GM23338 (cell line): Measurements from ENCODE around the gene CDKL1. TPM values are rescaled to one million over a fixed set of nuclear protein-coding genes. Genes with fewer than 3 reads are reported as not detected.

Experiments used
- ATAC-seq: fragments of 200-7000 bp; cut with Tn5 transposase; 3 replicates; pipeline ENCODE4 v1.9.1; 2020
- DNase-seq: peaks from one replicate; pipeline ENCODE4 v3.0.0-alpha.2; 2015; ENCODE audit warnings: low spot score
- H2AFZ ChIP-seq: fragments of 200-600 bp; sonication (generic); 2 replicates; pipeline ENCODE4 v1.8.0; 2016; ENCODE audit warnings: antibody characterized with exemption, mild to moderate bottlenecking, moderate library complexity
- H3F3A ChIP-seq: fragments of 200-600 bp; sonication (generic); replicated peaks from 2 replicates; pipeline ENCODE4 v1.8.0; 2017; ENCODE audit warnings: antibody characterized with exemption, mixed run types, low read depth
- H3K27ac ChIP-seq: fragments of 200-600 bp; sonication (generic); 2 replicates; pipeline ENCODE4 v1.6.1; 2016; ENCODE audit warnings: low read depth
- H3K27me3 ChIP-seq: fragments of 200-600 bp; sonication (generic); 2 replicates; pipeline ENCODE4 v1.8.0; 2016; ENCODE audit warnings: mild to moderate bottlenecking, mixed run types, moderate library complexity; ENCODE audit not compliant: insufficient read depth
- H3K36me3 ChIP-seq: fragments of 200-600 bp; sonication (generic); 2 replicates; pipeline ENCODE4 v1.8.0; 2016; ENCODE audit warnings: mild to moderate bottlenecking; ENCODE audit not compliant: insufficient read depth
- H3K4me1 ChIP-seq: fragments of 200-600 bp; sonication (generic); 2 replicates; pipeline ENCODE4 v1.8.0; 2016; ENCODE audit warnings: mild to moderate bottlenecking, moderate library complexity; ENCODE audit not compliant: insufficient read depth
- H3K4me2 ChIP-seq: fragments of 200-600 bp; sonication (generic); 2 replicates; pipeline ENCODE4 v1.7.1; 2017; ENCODE audit warnings: mixed run types
- H3K4me3 ChIP-seq: fragments of 200-600 bp; sonication (generic); 2 replicates; pipeline ENCODE4 v1.6.1; 2016; ENCODE audit warnings: mixed run types
- H3K79me2 ChIP-seq: fragments of 200-600 bp; sonication (generic); replicated peaks from 2 replicates; pipeline ENCODE4 v1.8.0; 2017; ENCODE audit warnings: mild to moderate bottlenecking; ENCODE audit not compliant: insufficient read depth
- H3K9me2 ChIP-seq: fragments of 200-600 bp; sonication (generic); 2 replicates; pipeline ENCODE4 v1.8.0; 2017; ENCODE audit not compliant: insufficient read depth
- H4K20me1 ChIP-seq: fragments of 200-600 bp; sonication (generic); replicated peaks from 2 replicates; pipeline ENCODE4 v1.8.0; 2017; ENCODE audit warnings: mild to moderate bottlenecking; ENCODE audit not compliant: insufficient read depth
- H3K27ac Mint-ChIP-seq: 2 replicates; pipeline ENCODE4 v1.8.0; 2020; ENCODE audit warnings: inconsistent platforms, mild to moderate bottlenecking, moderate library complexity, mixed read lengths
- H3K27me3 Mint-ChIP-seq: 3 replicates; pipeline ENCODE4 v1.8.0; 2022; ENCODE audit warnings: low read depth, mild to moderate bottlenecking, moderate library complexity, mixed read lengths, inconsistent platforms; ENCODE audit not compliant: insufficient read depth, poor library complexity
- H3K36me3 Mint-ChIP-seq: 3 replicates; pipeline ENCODE4 v1.8.0; 2021; ENCODE audit warnings: low read depth, mild to moderate bottlenecking, inconsistent platforms, moderate library complexity, mixed read lengths
- H3K4me1 Mint-ChIP-seq: 3 replicates; pipeline ENCODE4 v1.8.0; 2020; ENCODE audit warnings: mild to moderate bottlenecking, inconsistent platforms, mixed read lengths
- H3K4me3 Mint-ChIP-seq: 3 replicates; pipeline ENCODE4 v1.8.0; 2021; ENCODE audit warnings: moderate library complexity, mild to moderate bottlenecking, inconsistent platforms, mixed read lengths
- H3K9me3 Mint-ChIP-seq: 3 replicates; pipeline ENCODE4 v1.8.0; 2020; ENCODE audit warnings: moderate library complexity, mild to moderate bottlenecking, inconsistent platforms, mixed read lengths
- CREB1 ChIP-seq: fragments of 250-450 bp; sonication (Bioruptor Pico); IDR thresholded peaks from 2 replicates; pipeline ENCODE4 v1.5.0; 2020; ENCODE audit warnings: low read depth, mild to moderate bottlenecking, moderate library complexity
- EZH2 ChIP-seq: fragments of 200-600 bp; sonication (generic); IDR thresholded peaks from one replicate; pipeline ENCODE4 v1.8.0; 2017; ENCODE audit warnings: antibody characterized with exemption, mild to moderate bottlenecking, low read depth; ENCODE audit not compliant: unreplicated experiment
- EZH2phosphoT487 ChIP-seq: fragments of 200-600 bp; sonication (generic); IDR thresholded peaks from one replicate; pipeline ENCODE4 v1.8.1; 2018; ENCODE audit warnings: antibody characterized with exemption; ENCODE audit not compliant: unreplicated experiment
- JUNB ChIP-seq: IDR thresholded peaks from one replicate; pipeline ENCODE4 v1.6.1; 2016; ENCODE audit warnings: antibody characterized with exemption; ENCODE audit not compliant: unreplicated experiment
- NANOG ChIP-seq: IDR thresholded peaks from 2 replicates; pipeline ENCODE4 v1.6.1; 2016; ENCODE audit warnings: antibody characterized with exemption, borderline replicate concordance
- POLR2AphosphoS5 ChIP-seq: IDR thresholded peaks from 2 replicates; pipeline ENCODE4 v1.6.1; 2016; ENCODE audit warnings: antibody characterized with exemption, low read depth
- STAT1 ChIP-seq: IDR thresholded peaks from one replicate; pipeline ENCODE4 v1.6.1; 2016; ENCODE audit warnings: antibody characterized with exemption; ENCODE audit not compliant: unreplicated experiment
- ZNF114 ChIP-seq: fragments of 250-450 bp; sonication (Bioruptor Pico); IDR thresholded peaks from 2 replicates; pipeline ENCODE4 v1.5.0; 2020; ENCODE audit warnings: mild to moderate bottlenecking, moderate library complexity
- polyA plus RNA-seq: library from polyadenylated mRNA; unstranded; fragments of >200 nt; fragmentation: Nextera tagmentation; extraction: Ambion mirVana; gene quantifications from 2 replicates; pipeline ENCODE4 v1.2.1, GENCODE V29; 2016
- total RNA-seq: library from RNA; depleted of rRNA; stranded (reverse); fragments of >200 nt; shearing (Covaris generic); gene quantifications from 2 replicates; pipeline ENCODE4 v1.2.3, GENCODE V29; 2014
- TF ChIP-seq, protein P1 (sequence below): IDR thresholded peaks from one replicate; pipeline ENCODE4 v1.6.1; 2018; ENCODE audit warnings: antibody characterized with exemption; ENCODE audit not compliant: unreplicated experiment
- TF ChIP-seq, protein P2 (sequence below): IDR thresholded peaks from 2 replicates; pipeline ENCODE4 v1.6.1; 2016; ENCODE audit warnings: antibody characterized with exemption
- TF ChIP-seq, protein P3 (sequence below): fragments of 250-450 bp; sonication (Bioruptor Pico); IDR thresholded peaks from 2 replicates; pipeline ENCODE4 v1.5.0; 2020; ENCODE audit warnings: mild to moderate bottlenecking, moderate library complexity
- TF ChIP-seq, protein P4 (sequence below), 2 experiments: fragments of 200-600 bp in 1 of 2; sonication (generic) in 1 of 2; conservative IDR thresholded peaks; 2 replicates each; pipeline versions ENCODE4 v1.5.1 to v1.6.1; 2016 to 2017; ENCODE audit warnings: antibody characterized with exemption in 2 of 2, low read depth in 2 of 2, mild to moderate bottlenecking in 2 of 2, moderate library complexity in 1 of 2

Gene CDKL1
- total and polyA plus RNA-seq, 2 experiments from 2014 or later = 0.52 TPM

DNA sequence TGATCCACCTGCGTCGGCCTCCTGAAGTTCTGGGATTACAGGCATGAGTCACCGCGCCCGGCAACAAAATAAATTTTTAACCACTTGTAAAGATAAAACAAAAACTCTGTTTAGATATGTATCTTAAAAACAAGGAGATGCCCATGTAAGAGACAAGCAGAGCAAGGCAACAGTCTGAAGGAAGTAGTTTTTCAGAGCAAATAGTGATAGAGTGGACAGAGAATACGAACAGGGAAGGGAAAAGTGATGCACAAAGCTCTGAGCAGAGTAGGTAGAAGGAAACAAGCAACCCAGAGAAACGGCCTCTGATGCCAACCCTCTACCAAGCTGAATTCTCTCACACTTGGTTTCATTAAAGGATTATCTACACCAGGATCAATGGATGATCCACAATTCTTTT is 24.8 kb upstream of the CDKL1 start (continued):
- TF ChIP-seq, protein P1, sequence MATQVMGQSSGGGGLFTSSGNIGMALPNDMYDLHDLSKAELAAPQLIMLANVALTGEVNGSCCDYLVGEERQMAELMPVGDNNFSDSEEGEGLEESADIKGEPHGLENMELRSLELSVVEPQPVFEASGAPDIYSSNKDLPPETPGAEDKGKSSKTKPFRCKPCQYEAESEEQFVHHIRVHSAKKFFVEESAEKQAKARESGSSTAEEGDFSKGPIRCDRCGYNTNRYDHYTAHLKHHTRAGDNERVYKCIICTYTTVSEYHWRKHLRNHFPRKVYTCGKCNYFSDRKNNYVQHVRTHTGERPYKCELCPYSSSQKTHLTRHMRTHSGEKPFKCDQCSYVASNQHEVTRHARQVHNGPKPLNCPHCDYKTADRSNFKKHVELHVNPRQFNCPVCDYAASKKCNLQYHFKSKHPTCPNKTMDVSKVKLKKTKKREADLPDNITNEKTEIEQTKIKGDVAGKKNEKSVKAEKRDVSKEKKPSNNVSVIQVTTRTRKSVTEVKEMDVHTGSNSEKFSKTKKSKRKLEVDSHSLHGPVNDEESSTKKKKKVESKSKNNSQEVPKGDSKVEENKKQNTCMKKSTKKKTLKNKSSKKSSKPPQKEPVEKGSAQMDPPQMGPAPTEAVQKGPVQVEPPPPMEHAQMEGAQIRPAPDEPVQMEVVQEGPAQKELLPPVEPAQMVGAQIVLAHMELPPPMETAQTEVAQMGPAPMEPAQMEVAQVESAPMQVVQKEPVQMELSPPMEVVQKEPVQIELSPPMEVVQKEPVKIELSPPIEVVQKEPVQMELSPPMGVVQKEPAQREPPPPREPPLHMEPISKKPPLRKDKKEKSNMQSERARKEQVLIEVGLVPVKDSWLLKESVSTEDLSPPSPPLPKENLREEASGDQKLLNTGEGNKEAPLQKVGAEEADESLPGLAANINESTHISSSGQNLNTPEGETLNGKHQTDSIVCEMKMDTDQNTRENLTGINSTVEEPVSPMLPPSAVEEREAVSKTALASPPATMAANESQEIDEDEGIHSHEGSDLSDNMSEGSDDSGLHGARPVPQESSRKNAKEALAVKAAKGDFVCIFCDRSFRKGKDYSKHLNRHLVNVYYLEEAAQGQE = no peak

DNA sequence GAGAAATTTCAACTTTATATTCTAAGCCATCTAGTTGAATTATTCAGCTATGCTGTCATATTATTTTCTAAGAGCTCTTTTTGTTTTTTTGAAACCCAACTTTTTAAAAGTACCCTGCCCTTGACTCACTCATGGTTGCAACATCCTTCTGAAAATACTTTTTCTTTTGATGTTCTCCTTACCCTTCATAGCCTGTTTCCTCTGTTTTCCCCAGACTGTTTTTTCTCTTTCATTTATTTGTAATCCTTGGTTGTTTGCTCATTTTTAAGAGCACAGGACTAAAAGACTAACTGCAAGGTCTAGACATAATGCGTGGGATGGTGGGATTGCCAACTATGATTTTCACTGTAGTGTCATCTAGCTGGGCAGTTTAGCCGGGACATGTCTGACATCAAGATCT is 21.2 kb upstream of the CDKL1 start:
- H3K4me2 ChIP-seq = no peak overlapping the region
- no peak overlapping the region for H2AFZ ChIP-seq
- Mint-ChIP-seq H3K9me3 (peaks cover 18% of the 10 kb centered on the region; the same call in 2 of the 3 replicates), H3K27me3 (peaks cover 4% of the 10 kb centered on the region), H3K36me3 (peaks cover 55% of the 10 kb centered on the region), H3K27ac (peak overlapping the region; percentile 40; the same call in 1 of the 2 replicates), H3K4me1 (no peaks in the 10 kb centered on the region), H3K4me3 (no peak overlapping the region)
- no peaks in the 10 kb centered on the region for H3F3A ChIP-seq
- H3K27ac ChIP-seq = no peak overlapping the region
- DNase-seq (no peak), ATAC-seq (no peak)
- H4K20me1 ChIP-seq = no peaks in the 10 kb centered on the region
- peaks cover 7% of the 10 kb centered on the region; the same call in 1 of the 2 replicates for H3K36me3 ChIP-seq
- no peak overlapping the region for H3K4me3 ChIP-seq
- H3K9me2 ChIP-seq = no peaks in the 10 kb centered on the region
- H3K4me1 ChIP-seq = no peaks in the 10 kb centered on the region
- H3K27me3 ChIP-seq = no peaks in the 10 kb centered on the region
- no peaks in the 10 kb centered on the region for H3K79me2 ChIP-seq
- TF ChIP-seq EZH2 (no peak), JUNB (no peak), NANOG (no peak), ZNF114 (CRISPR knock-in tag) (no peak), POLR2AphosphoS5 (no peak), CREB1 (CRISPR knock-in tag) (no peak), EZH2phosphoT487 (no peak), STAT1 (no peak)
- TF ChIP-seq, protein P2, sequence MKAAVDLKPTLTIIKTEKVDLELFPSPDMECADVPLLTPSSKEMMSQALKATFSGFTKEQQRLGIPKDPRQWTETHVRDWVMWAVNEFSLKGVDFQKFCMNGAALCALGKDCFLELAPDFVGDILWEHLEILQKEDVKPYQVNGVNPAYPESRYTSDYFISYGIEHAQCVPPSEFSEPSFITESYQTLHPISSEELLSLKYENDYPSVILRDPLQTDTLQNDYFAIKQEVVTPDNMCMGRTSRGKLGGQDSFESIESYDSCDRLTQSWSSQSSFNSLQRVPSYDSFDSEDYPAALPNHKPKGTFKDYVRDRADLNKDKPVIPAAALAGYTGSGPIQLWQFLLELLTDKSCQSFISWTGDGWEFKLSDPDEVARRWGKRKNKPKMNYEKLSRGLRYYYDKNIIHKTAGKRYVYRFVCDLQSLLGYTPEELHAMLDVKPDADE = no peak
- TF ChIP-seq, protein P3, sequence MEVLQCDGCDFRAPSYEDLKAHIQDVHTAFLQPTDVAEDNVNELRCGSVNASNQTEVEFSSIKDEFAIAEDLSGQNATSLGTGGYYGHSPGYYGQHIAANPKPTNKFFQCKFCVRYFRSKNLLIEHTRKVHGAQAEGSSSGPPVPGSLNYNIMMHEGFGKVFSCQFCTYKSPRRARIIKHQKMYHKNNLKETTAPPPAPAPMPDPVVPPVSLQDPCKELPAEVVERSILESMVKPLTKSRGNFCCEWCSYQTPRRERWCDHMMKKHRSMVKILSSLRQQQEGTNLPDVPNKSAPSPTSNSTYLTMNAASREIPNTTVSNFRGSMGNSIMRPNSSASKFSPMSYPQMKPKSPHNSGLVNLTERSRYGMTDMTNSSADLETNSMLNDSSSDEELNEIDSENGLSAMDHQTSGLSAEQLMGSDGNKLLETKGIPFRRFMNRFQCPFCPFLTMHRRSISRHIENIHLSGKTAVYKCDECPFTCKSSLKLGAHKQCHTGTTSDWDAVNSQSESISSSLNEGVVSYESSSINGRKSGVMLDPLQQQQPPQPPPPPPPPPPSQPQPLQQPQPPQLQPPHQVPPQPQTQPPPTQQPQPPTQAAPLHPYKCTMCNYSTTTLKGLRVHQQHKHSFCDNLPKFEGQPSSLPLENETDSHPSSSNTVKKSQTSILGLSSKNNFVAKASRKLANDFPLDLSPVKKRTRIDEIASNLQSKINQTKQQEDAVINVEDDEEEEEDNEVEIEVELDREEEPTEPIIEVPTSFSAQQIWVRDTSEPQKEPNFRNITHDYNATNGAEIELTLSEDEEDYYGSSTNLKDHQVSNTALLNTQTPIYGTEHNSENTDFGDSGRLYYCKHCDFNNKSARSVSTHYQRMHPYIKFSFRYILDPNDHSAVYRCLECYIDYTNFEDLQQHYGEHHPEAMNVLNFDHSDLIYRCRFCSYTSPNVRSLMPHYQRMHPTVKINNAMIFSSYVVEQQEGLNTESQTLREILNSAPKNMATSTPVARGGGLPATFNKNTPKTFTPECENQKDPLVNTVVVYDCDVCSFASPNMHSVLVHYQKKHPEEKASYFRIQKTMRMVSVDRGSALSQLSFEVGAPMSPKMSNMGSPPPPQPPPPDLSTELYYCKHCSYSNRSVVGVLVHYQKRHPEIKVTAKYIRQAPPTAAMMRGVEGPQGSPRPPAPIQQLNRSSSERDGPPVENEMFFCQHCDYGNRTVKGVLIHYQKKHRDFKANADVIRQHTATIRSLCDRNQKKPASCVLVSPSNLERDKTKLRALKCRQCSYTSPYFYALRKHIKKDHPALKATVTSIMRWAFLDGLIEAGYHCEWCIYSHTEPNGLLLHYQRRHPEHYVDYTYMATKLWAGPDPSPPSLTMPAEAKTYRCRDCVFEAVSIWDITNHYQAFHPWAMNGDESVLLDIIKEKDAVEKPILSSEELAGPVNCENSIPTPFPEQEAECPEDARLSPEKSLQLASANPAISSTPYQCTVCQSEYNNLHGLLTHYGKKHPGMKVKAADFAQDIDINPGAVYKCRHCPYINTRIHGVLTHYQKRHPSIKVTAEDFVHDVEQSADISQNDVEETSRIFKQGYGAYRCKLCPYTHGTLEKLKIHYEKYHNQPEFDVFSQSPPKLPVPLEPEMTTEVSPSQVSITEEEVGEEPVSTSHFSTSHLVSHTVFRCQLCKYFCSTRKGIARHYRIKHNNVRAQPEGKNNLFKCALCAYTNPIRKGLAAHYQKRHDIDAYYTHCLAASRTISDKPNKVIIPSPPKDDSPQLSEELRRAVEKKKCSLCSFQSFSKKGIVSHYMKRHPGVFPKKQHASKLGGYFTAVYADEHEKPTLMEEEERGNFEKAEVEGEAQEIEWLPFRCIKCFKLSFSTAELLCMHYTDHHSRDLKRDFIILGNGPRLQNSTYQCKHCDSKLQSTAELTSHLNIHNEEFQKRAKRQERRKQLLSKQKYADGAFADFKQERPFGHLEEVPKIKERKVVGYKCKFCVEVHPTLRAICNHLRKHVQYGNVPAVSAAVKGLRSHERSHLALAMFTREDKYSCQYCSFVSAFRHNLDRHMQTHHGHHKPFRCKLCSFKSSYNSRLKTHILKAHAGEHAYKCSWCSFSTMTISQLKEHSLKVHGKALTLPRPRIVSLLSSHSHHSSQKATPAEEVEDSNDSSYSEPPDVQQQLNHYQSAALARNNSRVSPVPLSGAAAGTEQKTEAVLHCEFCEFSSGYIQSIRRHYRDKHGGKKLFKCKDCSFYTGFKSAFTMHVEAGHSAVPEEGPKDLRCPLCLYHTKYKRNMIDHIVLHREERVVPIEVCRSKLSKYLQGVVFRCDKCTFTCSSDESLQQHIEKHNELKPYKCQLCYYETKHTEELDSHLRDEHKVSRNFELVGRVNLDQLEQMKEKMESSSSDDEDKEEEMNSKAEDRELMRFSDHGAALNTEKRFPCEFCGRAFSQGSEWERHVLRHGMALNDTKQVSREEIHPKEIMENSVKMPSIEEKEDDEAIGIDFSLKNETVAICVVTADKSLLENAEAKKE (CRISPR knock-in tag) = no peak
- TF ChIP-seq, protein P4, sequence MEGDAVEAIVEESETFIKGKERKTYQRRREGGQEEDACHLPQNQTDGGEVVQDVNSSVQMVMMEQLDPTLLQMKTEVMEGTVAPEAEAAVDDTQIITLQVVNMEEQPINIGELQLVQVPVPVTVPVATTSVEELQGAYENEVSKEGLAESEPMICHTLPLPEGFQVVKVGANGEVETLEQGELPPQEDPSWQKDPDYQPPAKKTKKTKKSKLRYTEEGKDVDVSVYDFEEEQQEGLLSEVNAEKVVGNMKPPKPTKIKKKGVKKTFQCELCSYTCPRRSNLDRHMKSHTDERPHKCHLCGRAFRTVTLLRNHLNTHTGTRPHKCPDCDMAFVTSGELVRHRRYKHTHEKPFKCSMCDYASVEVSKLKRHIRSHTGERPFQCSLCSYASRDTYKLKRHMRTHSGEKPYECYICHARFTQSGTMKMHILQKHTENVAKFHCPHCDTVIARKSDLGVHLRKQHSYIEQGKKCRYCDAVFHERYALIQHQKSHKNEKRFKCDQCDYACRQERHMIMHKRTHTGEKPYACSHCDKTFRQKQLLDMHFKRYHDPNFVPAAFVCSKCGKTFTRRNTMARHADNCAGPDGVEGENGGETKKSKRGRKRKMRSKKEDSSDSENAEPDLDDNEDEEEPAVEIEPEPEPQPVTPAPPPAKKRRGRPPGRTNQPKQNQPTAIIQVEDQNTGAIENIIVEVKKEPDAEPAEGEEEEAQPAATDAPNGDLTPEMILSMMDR (conservative IDR thresholded peaks at IDR 0.05; ENCODE audit: low read depth in 2 of 2) = no peak
